GM19395 (cell line): Measurements from ENCODE around the gene TENT4A.
"Not testable (repeated sequence)": the region's sequence is repeated elsewhere in the genome, so short reads cannot be mapped to it uniquely, and the experiment has no call there.

ENCODE experiments used
- ATAC-seq: cut with Tn5 transposase; IDR thresholded peaks from one replicate; pipeline ENCODE4 v1.9.1; 2021; ENCODE audit warnings: mild to moderate bottlenecking, moderate library complexity; ENCODE audit not compliant: unreplicated experiment

The TENT4A gene

GRCh38 chr5:6767481-6768063 is 54.3 kb downstream of the TENT4A start:
- no peak for ATAC-seq

GRCh38 chr5:6768590-6769230 is 55.5 kb downstream of the TENT4A start:
- ATAC-seq = no peak

GRCh38 chr5:6770826-6771607 is 57.8 kb downstream of the TENT4A start:
- ATAC-seq = no peak

- no peak for ATAC-seq
These were observed 59.7 kb downstream of the TENT4A start for GRCh38 chr5:6772886-6773285.

GRCh38 chr5:6773342-6774035 is 60.3 kb downstream of the TENT4A start:
- ATAC-seq = no peak

GRCh38 chr5:6774207-6774606 is 61.0 kb downstream of the TENT4A start:
- not testable (repeated sequence) for ATAC-seq

GRCh38 chr5:6774721-6775204 is 61.5 kb downstream of the TENT4A start:
- no peak for ATAC-seq

- ATAC-seq = no peak
These were observed 62.3 kb downstream of the TENT4A start for GRCh38 chr5:6775571-6775970.

GRCh38 chr5:6780802-6781391 is 67.7 kb downstream of the TENT4A start:
- ATAC-seq = peak; percentile 93

GRCh38 chr5:6781716-6782115 is 68.5 kb downstream of the TENT4A start:
- ATAC-seq = no peak

- no peak for ATAC-seq
These were observed 70.6 kb downstream of the TENT4A start for GRCh38 chr5:6783787-6784186.

- ATAC-seq = no peak
These were observed 71.2 kb downstream of the TENT4A start for GRCh38 chr5:6784481-6784880.

- no peak for ATAC-seq
These were observed 72.1 kb downstream of the TENT4A start for GRCh38 chr5:6785161-6785860.

- ATAC-seq = no peak
These were observed 72.6 kb downstream of the TENT4A start for GRCh38 chr5:6785861-6786180.

- ATAC-seq = no peak
These were observed 73.7 kb downstream of the TENT4A start for GRCh38 chr5:6786786-6787495.

GRCh38 chr5:6787941-6788340 is 74.7 kb downstream of the TENT4A start:
- no peak for ATAC-seq

GRCh38 chr5:6788439-6788838 is 75.2 kb downstream of the TENT4A start:
- ATAC-seq = no peak

- ATAC-seq = no peak
These were observed 75.9 kb downstream of the TENT4A start for GRCh38 chr5:6788956-6789649.

GRCh38 chr5:6790346-6790865 is 77.2 kb downstream of the TENT4A start:
- ATAC-seq = no peak
